Gastroesophageal sphincter (tissue), 4 donors: ENCODE measurements around the gene SPAG16. TPM values are rescaled to one million over a fixed set of nuclear protein-coding genes. Genes with fewer than 3 reads are reported as not detected.

Source experiments
- ATAC-seq: fragments of 150-250 bp; one replicate; pipeline ENCODE4 v1.9.1; 2016; ENCODE audit warnings: mild to moderate bottlenecking, moderate library complexity
- H3K27ac ChIP-seq, 4 donors: fragments of 200-600 bp; sonication (generic) in 3 of 4; 1 replicate in 3 of 4; 2 replicates in 1 of 4; pipeline ENCODE4 v1.5.1; 2016 to 2019
- H3K27me3 ChIP-seq: fragments of 200-600 bp; sonication (generic); one replicate; pipeline ENCODE4 v1.5.1; 2019
- H3K36me3 ChIP-seq, 2 donors: fragments of 200-600 bp; sonication (generic); one replicate each; pipeline ENCODE4 v1.5.1; 2019; ENCODE audit warnings: control low read depth in 1 of 2
- H3K4me1 ChIP-seq, 3 donors: fragments of 200-600 bp; sonication (generic); 1 replicate in 2 of 3; 2 replicates in 1 of 3; pipeline ENCODE4 v1.5.1; 2016 to 2019; ENCODE audit warnings: control low read depth in 2 of 3
- H3K4me3 ChIP-seq, 2 donors: fragments of 200-600 bp; sonication (generic); one replicate each; pipeline ENCODE4 v1.5.1; 2019; ENCODE audit warnings: mild to moderate bottlenecking in 1 of 2, moderate library complexity in 1 of 2
- H3K9me3 ChIP-seq, 3 donors: fragments of 200-600 bp; sonication (generic); one replicate each; pipeline ENCODE4 v1.5.1; 2017 to 2019; ENCODE audit warnings: control low read depth in 2 of 3
- EP300 ChIP-seq: sonication (generic); formaldehyde crosslinking; IDR thresholded peaks from one replicate; pipeline ENCODE4 v1.6.1; 2017; ENCODE audit warnings: antibody characterized with exemption, mild to moderate bottlenecking
- POLR2A ChIP-seq, 2 donors: fragments of 450-650 bp; IDR thresholded peaks; one replicate each; pipeline ENCODE4 v1.6.1; 2017; ENCODE audit warnings: antibody characterized with exemption in 2 of 2, mild to moderate bottlenecking in 2 of 2, moderate library complexity in 1 of 2
- POLR2AphosphoS5 ChIP-seq: sonication (generic); formaldehyde crosslinking; IDR thresholded peaks from one replicate; pipeline ENCODE4 v1.6.1; 2017; ENCODE audit warnings: antibody characterized with exemption
- WGBS, 2 donors: methylation state at CpG; one replicate each; pipeline ENCODE4 v1.1.5; 2018; ENCODE audit warnings: low coverage in 1 of 2; 5-methylcytosine and 5-hydroxymethylcytosine counted together
- total RNA-seq, 4 donors: library from RNA; depleted of rRNA; stranded (reverse); fragments of >200 nt; gene quantifications; one replicate each; pipeline ENCODE4 v1.1.0, GENCODE V29; 2016
- TF ChIP-seq, protein P1 (sequence below), 4 experiments: fragments of 200-600 bp in 2 of 4; fragments of 450-650 bp in 2 of 4; sonication (generic) in 1 of 4; IDR thresholded peaks; one replicate each; pipeline ENCODE4 v1.5.1; 2017 to 2019; ENCODE audit warnings: antibody characterized with exemption in 4 of 4, mild to moderate bottlenecking in 2 of 4, moderate library complexity in 2 of 4

SPAG16 gene
- total RNA-seq, 4 donors from 2014 or later = 28.9 to 39.8 (median 36.7) TPM

DNA sequence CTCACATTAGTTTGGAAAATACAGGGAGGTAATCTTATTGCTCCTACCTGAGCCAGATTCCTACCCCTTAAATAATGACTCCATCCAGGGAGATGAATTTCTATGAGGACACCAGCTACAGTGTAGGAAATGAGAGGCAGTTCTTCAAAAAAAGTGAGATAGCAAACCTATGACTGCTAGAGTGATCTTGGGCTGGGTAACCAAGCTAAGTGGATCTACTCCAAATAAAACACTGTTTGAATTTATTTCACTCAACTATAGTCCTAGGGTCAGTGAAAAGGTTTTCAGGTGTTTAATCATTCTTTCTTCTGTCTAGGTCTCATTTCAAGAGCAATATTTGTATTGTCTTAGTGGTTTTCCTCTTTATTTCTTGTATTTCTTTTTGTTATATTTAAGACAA lies 854.5 kb downstream of the SPAG16 start:
- TF ChIP-seq POLR2A (IDR thresholded peaks at IDR 0.05) (no peak), EP300 (no peak), POLR2AphosphoS5 (no peak)
- TF ChIP-seq, protein P1, sequence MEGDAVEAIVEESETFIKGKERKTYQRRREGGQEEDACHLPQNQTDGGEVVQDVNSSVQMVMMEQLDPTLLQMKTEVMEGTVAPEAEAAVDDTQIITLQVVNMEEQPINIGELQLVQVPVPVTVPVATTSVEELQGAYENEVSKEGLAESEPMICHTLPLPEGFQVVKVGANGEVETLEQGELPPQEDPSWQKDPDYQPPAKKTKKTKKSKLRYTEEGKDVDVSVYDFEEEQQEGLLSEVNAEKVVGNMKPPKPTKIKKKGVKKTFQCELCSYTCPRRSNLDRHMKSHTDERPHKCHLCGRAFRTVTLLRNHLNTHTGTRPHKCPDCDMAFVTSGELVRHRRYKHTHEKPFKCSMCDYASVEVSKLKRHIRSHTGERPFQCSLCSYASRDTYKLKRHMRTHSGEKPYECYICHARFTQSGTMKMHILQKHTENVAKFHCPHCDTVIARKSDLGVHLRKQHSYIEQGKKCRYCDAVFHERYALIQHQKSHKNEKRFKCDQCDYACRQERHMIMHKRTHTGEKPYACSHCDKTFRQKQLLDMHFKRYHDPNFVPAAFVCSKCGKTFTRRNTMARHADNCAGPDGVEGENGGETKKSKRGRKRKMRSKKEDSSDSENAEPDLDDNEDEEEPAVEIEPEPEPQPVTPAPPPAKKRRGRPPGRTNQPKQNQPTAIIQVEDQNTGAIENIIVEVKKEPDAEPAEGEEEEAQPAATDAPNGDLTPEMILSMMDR (IDR thresholded peaks at IDR 0.05) = no peak

DNA sequence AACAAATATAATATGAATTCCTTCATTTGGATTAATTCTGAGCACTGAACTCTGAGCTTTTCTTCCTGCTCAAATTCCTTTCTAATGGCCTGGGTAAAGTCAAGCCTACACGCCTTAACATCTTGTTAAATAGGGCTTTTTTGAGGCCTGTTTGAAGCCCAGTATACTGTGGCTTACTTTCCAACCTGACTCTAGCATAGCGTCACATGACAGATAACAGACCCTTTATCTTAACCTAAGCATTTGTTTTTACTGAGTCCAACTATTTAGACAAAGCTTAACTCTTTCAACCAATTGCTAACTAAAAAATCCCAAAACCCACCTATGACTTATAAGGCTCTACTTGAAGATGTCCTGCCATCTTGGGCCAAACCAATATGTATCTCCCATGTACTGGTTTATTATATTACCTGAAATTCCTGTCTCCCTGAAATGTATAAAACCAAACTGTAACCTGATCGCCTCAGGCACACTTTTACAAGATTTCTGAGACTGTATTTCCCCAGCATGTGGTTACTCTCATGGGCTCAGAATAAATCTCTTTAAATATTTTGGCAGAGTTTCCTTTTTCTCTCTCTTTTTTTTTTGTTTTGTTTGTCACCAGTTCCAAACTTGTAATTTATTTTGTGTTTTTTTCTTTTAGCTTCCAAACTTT lies 855.5 kb downstream of the SPAG16 start:
- WGBS, 2 donors = 44 to 53% methylated on average over 3 of the region's 3 CpGs
- Histone ChIP-seq H3K9me3 (no peaks in the 10 kb centered on the region), H3K4me1 (no peaks in the 10 kb centered on the region), H3K36me3 (no peaks in the 10 kb centered on the region), H3K27me3 (no peaks in the 10 kb centered on the region), H3K27ac (no peak overlapping the region), H3K4me3 (no peak overlapping the region)
- TF ChIP-seq EP300 (no peak), POLR2AphosphoS5 (no peak), POLR2A (IDR thresholded peaks at IDR 0.05) (no peak)
- TF ChIP-seq, protein P1 (IDR thresholded peaks at IDR 0.05) = no peak
- ATAC-seq = no peak

More for the DNA sequence above, 854.5 kb downstream of the SPAG16 start:
- Histone ChIP-seq H3K4me1 (no peaks in the 10 kb centered on the region), H3K27me3 (no peaks in the 10 kb centered on the region), H3K4me3 (no peak overlapping the region), H3K9me3 (no peaks in the 10 kb centered on the region), H3K36me3 (no peaks in the 10 kb centered on the region), H3K27ac (no peak overlapping the region)
- no peak for ATAC-seq

DNA sequence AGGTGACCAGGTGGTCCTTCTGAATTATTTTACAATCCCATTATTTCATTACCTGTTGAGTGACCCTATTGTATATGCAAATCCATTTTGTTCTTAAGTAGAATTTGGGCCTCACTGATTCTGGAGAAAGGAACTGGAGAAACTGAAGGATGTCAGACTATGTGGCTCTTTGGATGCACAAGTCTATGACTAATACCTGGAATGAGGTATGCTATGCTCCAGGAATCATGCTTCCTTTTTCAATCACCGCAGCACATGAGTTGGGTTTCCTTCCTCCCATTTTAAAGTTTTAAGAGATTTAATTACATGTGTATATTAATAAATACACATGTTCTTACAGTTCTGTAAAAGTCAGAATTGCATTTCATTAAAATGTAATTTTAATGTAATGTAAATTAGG lies 872.7 kb downstream of the SPAG16 start:
- H3K27ac ChIP-seq = no peak overlapping the region
- no peak overlapping the region for H3K4me3 ChIP-seq
- WGBS, 2 donors = 67 to 81% methylated on average over 1 of the region's 1 CpG
- H3K27me3 ChIP-seq = no peaks in the 10 kb centered on the region
- H3K4me1 ChIP-seq = no peaks in the 10 kb centered on the region
- TF ChIP-seq EP300 (no peak), POLR2AphosphoS5 (no peak), POLR2A (IDR thresholded peaks at IDR 0.05) (no peak)
- TF ChIP-seq, protein P1 (IDR thresholded peaks at IDR 0.05) = no peak
- ATAC-seq = no peak
- H3K36me3 ChIP-seq = no peaks in the 10 kb centered on the region
- H3K9me3 ChIP-seq = no peaks in the 10 kb centered on the region

DNA sequence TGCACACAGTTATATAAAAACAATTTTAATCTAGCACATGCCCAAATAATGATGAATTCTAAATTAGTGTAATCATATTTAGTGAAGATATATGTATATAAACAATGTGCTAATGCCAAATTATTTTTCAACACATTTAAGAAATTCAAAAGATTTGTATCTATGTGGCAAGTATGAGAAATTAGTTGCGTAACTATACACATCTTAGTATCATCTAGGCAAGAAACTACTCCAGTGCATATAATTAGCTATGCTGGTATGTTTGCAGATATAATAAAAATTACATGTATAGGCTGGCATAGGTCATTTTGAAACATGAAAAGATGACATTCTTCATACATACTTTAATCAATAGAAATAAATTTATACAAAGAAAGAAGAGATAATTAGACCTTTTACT lies 874.6 kb downstream of the SPAG16 start:
- H3K27me3 ChIP-seq = no peaks in the 10 kb centered on the region

DNA sequence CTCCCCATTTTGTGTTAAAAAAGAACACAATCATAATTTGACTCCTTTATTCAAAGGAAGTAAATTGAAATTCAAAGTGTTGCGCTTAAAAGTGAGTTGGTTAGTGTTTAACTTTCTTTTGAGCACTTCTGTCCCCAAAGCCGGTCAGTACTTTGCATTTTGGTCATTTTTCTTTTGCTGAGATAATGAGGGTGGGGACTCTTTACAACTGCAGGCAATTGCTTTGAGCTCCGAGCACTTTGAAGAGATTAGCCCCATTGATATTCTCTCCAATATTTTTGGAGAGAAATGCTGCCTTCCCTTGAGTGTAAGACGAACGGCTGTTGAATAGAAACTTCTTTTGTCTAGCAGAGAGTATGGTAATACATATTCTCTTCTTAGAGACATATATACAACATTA lies 885.0 kb downstream of the SPAG16 start:
- 71 to 75% methylated on average over 4 to 5 of the region's 5 CpGs for whole genome bisulfite sequencing, 2 donors

More for the DNA sequence above, 874.6 kb downstream of the SPAG16 start:
- TF ChIP-seq EP300 (no peak), POLR2AphosphoS5 (no peak), POLR2A (IDR thresholded peaks at IDR 0.05) (no peak)
- TF ChIP-seq, protein P1 (IDR thresholded peaks at IDR 0.05) = no peak
- Histone ChIP-seq H3K4me3 (no peak overlapping the region), H3K36me3 (no peaks in the 10 kb centered on the region), H3K9me3 (no peaks in the 10 kb centered on the region), H3K4me1 (no peaks in the 10 kb centered on the region), H3K27ac (no peak overlapping the region)
- no peak for ATAC-seq
- 82 to 100% methylated on average over 1 of the region's 1 CpG for WGBS, 2 donors

More for the DNA sequence above, 885.0 kb downstream of the SPAG16 start:
- Histone ChIP-seq H3K36me3 (no peaks in the 10 kb centered on the region), H3K4me3 (no peak overlapping the region), H3K9me3 (no peaks in the 10 kb centered on the region), H3K27ac (no peak overlapping the region), H3K27me3 (no peaks in the 10 kb centered on the region), H3K4me1 (no peaks in the 10 kb centered on the region)
- TF ChIP-seq EP300 = no peak
- TF ChIP-seq, protein P1 (IDR thresholded peaks at IDR 0.05) = no peak
- no peak for TF ChIP-seq POLR2AphosphoS5
- TF ChIP-seq POLR2A (IDR thresholded peaks at IDR 0.05) = no peak
- ATAC-seq = no peak
